T-cell (primary cell): ENCODE data around the gene AGAP9. TPM values are rescaled to one million over a fixed set of nuclear protein-coding genes. Genes with fewer than 3 reads are reported as not detected.
"Not testable (repeated sequence)": the region's sequence is repeated elsewhere in the genome, so short reads cannot be mapped to it uniquely, and the experiment has no call there.

Source experiments
- ATAC-seq, 4 experiments: fragments of 200-7000 bp in 3 of 4; fragments of 150-1000 bp in 1 of 4; cut with Tn5 transposase; replicated peaks in 1 of 4; 1 replicate in 3 of 4; 2 replicates in 1 of 4; pipeline ENCODE4 v1.10.0; 2021; ENCODE audit warnings: moderate library complexity in 3 of 4, mild to moderate bottlenecking in 2 of 4, moderate number of reproducible peaks in 1 of 4
- CTCF ChIA-PET, 2 donors: fragments of 300-600 bp; sonication (Branson Sonifier 250); formaldehyde crosslinking; loops; one replicate each; lab custom pipeline; 2022; ENCODE audit warnings: antibody characterized with exemption in 2 of 2; lab: Charles Lee
- POLR2A ChIA-PET, 2 donors: fragments of 300-600 bp; sonication (Branson Sonifier 250); formaldehyde crosslinking; loops; one replicate each; lab custom pipeline; 2022; ENCODE audit warnings: antibody characterized with exemption in 2 of 2; lab: Charles Lee
- DNase-seq, 35 experiments: peaks; one replicate each; pipeline versions ENCODE4 v3.0.0 to v3.0.0-alpha.2; 2013 to 2023
- H3K27ac ChIP-seq: one replicate; pipeline ENCODE4 v1.5.1; 2013; ENCODE audit warnings: low read length
- H3K27me3 ChIP-seq, 2 experiments: replicated peaks in 1 of 2; 1 replicate in 1 of 2; 2 replicates in 1 of 2; pipeline versions ENCODE4 v1.6.1 to v1.7.0; 2013; ENCODE audit warnings: low read length in 1 of 2, mixed read lengths in 1 of 2; ENCODE audit not compliant: control insufficient read depth in 2 of 2, insufficient read depth in 2 of 2; ENCODE audit errors: extremely low read depth in 1 of 2
- H3K36me3 ChIP-seq, 2 donors: 1 replicate in 1 of 2; 2 replicates in 1 of 2; pipeline versions ENCODE4 v1.6.1 to v1.7.0; 2013; ENCODE audit warnings: low read length in 1 of 2; ENCODE audit not compliant: control insufficient read depth in 2 of 2, insufficient read depth in 1 of 2; ENCODE audit errors: extremely low read depth in 1 of 2
- H3K4me1 ChIP-seq, 2 experiments: 1 replicate in 1 of 2; 2 replicates in 1 of 2; pipeline versions ENCODE4 v1.6.1 to v1.7.0; 2013; ENCODE audit warnings: low read length in 2 of 2, mixed read lengths in 1 of 2; ENCODE audit not compliant: insufficient read depth in 2 of 2, control insufficient read depth in 1 of 2; ENCODE audit errors: extremely low read depth in 1 of 2
- H3K4me3 ChIP-seq, 2 donors: 1 replicate in 1 of 2; 2 replicates in 1 of 2; pipeline versions ENCODE4 v1.5.1 to v1.7.0; 2013; ENCODE audit warnings: mild to moderate bottlenecking in 2 of 2, low read length in 1 of 2, moderate library complexity in 1 of 2; ENCODE audit not compliant: control insufficient read depth in 1 of 2; ENCODE audit errors: extremely low read depth in 1 of 2
- H3K9me3 ChIP-seq: 2 replicates; pipeline ENCODE4 v1.7.0; 2013
- H3K27ac Mint-ChIP-seq, 2 donors: one replicate each; pipeline ENCODE4 v1.8.0; 2020 to 2021; ENCODE audit warnings: mild to moderate bottlenecking in 2 of 2, mixed read lengths in 2 of 2
- H3K27me3 Mint-ChIP-seq, 2 donors: one replicate each; pipeline ENCODE4 v1.8.0; 2021 to 2022; ENCODE audit warnings: mixed read lengths in 2 of 2
- H3K36me3 Mint-ChIP-seq: one replicate; pipeline ENCODE4 v1.8.0; 2021; ENCODE audit warnings: mixed read lengths
- H3K4me1 Mint-ChIP-seq, 3 donors: one replicate each; pipeline ENCODE4 v1.8.0; 2020 to 2022; ENCODE audit warnings: mixed read lengths in 3 of 3, mild to moderate bottlenecking in 1 of 3
- H3K4me3 Mint-ChIP-seq, 3 donors: one replicate each; pipeline ENCODE4 v1.8.0; 2020 to 2022; ENCODE audit warnings: mild to moderate bottlenecking in 3 of 3, mixed read lengths in 3 of 3, moderate library complexity in 3 of 3
- H3K9me3 Mint-ChIP-seq, 3 donors: one replicate each; pipeline ENCODE4 v1.8.0; 2020 to 2022; ENCODE audit warnings: mixed read lengths in 3 of 3
- WGBS: methylation state at CpG from one replicate; pipeline ENCODE4 v1.1.5; 2013; ENCODE audit warnings: missing lambda C conversion rate; ENCODE audit not compliant: insufficient coverage; 5-methylcytosine and 5-hydroxymethylcytosine counted together
- total RNA-seq, 35 experiments: library from RNA in 6 of 35; stranded (reverse) in 6 of 35; fragments of 120-200 nt in 1 of 35; gene quantifications; one replicate each; pipeline versions ENCODE4 v1.2.1 to v1.2.4 and lab custom pipeline; 2013 to 2026

AGAP9 gene
- total RNA-seq, 5 donors from 2014 or later (not counting 1 experiment from before 2014, with no cell fraction given) = 7.3 to 13.1 (median 8.8) TPM

- DNase-seq, H3K9me3 Mint-ChIP-seq, POLR2A ChIA-PET, H3K27ac Mint-ChIP-seq, H3K9me3 ChIP-seq, H3K4me3 ChIP-seq, H3K36me3 ChIP-seq, H3K36me3 Mint-ChIP-seq, H3K27ac ChIP-seq, CTCF ChIA-PET, H3K4me3 Mint-ChIP-seq, ATAC-seq, H3K4me1 ChIP-seq, H3K4me1 Mint-ChIP-seq: not testable (repeated sequence)
- peaks cover 4 to 11% of the 10 kb centered on the region in 2 donors for H3K27me3 Mint-ChIP-seq
- H3K27me3 ChIP-seq = peaks cover 0 to 37% of the 10 kb centered on the region in 2 experiments
- 46% methylated on average over 6 of the region's 9 CpGs for WGBS
These were observed 67.9 kb downstream of the AGAP9 start for GRCh38 chr10:47455350-47456078.

- no peak overlapping the region for H3K27ac Mint-ChIP-seq
- POLR2A ChIA-PET = no interaction called here
- H3K4me1 Mint-ChIP-seq = no peaks in the 10 kb centered on the region
These were observed 68.7 kb downstream of the AGAP9 start for GRCh38 chr10:47454780-47455058.

GRCh38 chr10:47454008-47454779 lies 69.2 kb downstream of the AGAP9 start:
- ATAC-seq = no peak
- no peaks in the 10 kb centered on the region for H3K9me3 ChIP-seq
- H3K27me3 Mint-ChIP-seq = peaks cover 4 to 9% of the 10 kb centered on the region in 2 donors
- DNase-seq = no peak
- H3K4me1 Mint-ChIP-seq = peaks cover 0 to 2% (median under 1%) of the 10 kb centered on the region in 3 donors
- no peak overlapping the region for H3K27ac Mint-ChIP-seq
- H3K4me1 ChIP-seq = peaks cover 0 to 5% of the 10 kb centered on the region in 2 experiments
- H3K9me3 Mint-ChIP-seq = no peaks in the 10 kb centered on the region
- H3K4me3 ChIP-seq = no peak overlapping the region
- H3K27ac ChIP-seq = no peak overlapping the region
- whole genome bisulfite sequencing = 80% methylated on average over 4 of the region's 10 CpGs
- no peaks in the 10 kb centered on the region for H3K36me3 ChIP-seq
- POLR2A ChIA-PET = no interaction called here
- no peaks in the 10 kb centered on the region for H3K36me3 Mint-ChIP-seq
- CTCF ChIA-PET = no interaction called here
- no peak overlapping the region for H3K4me3 Mint-ChIP-seq
- peaks cover 0 to 44% of the 10 kb centered on the region in 2 experiments for H3K27me3 ChIP-seq

More at GRCh38 chr10:47454780-47455058, 68.7 kb downstream of the AGAP9 start:
- H3K36me3 ChIP-seq = no peaks in the 10 kb centered on the region
- H3K27me3 ChIP-seq = peaks cover 0 to 42% of the 10 kb centered on the region in 2 experiments
- CTCF ChIA-PET = no interaction called here
- Mint-ChIP-seq H3K9me3 (no peaks in the 10 kb centered on the region), H3K36me3 (no peaks in the 10 kb centered on the region), H3K4me3 (no peak overlapping the region), H3K27me3 (peaks cover 4 to 11% of the 10 kb centered on the region in 2 donors)
- H3K4me1 ChIP-seq = no peaks in the 10 kb centered on the region
- DNase-seq = no peak
- ATAC-seq = no peak
- no peak overlapping the region for H3K4me3 ChIP-seq
- 61% methylated on average over 2 of the region's 3 CpGs for whole genome bisulfite sequencing
- H3K27ac ChIP-seq = no peak overlapping the region
- H3K9me3 ChIP-seq = no peaks in the 10 kb centered on the region

GRCh38 chr10:47453141-47454007 lies 70.1 kb downstream of the AGAP9 start:
- peaks cover 4 to 9% of the 10 kb centered on the region in 2 donors for H3K27me3 Mint-ChIP-seq
- H3K27me3 ChIP-seq = peaks cover 0 to 47% of the 10 kb centered on the region in 2 experiments
- H3K36me3 Mint-ChIP-seq = no peaks in the 10 kb centered on the region
- H3K9me3 Mint-ChIP-seq = no peaks in the 10 kb centered on the region
- H3K4me1 ChIP-seq = peaks cover 3 to 7% of the 10 kb centered on the region in 2 experiments
- ATAC-seq = no peak
- peaks cover 6 to 9% (median 9%) of the 10 kb centered on the region in 3 donors for H3K4me1 Mint-ChIP-seq
- 100% methylated on average over 1 of the region's 7 CpGs for WGBS
- H3K36me3 ChIP-seq = no peaks in the 10 kb centered on the region
- H3K4me3 ChIP-seq = no peak overlapping the region
- no peak for DNase-seq
- H3K9me3 ChIP-seq = no peaks in the 10 kb centered on the region
- no peak overlapping the region for H3K27ac ChIP-seq
- no peak overlapping the region for H3K27ac Mint-ChIP-seq
- ChIA-PET CTCF (no interaction called here), POLR2A (no interaction called here)
- no peak overlapping the region for H3K4me3 Mint-ChIP-seq

DNA sequence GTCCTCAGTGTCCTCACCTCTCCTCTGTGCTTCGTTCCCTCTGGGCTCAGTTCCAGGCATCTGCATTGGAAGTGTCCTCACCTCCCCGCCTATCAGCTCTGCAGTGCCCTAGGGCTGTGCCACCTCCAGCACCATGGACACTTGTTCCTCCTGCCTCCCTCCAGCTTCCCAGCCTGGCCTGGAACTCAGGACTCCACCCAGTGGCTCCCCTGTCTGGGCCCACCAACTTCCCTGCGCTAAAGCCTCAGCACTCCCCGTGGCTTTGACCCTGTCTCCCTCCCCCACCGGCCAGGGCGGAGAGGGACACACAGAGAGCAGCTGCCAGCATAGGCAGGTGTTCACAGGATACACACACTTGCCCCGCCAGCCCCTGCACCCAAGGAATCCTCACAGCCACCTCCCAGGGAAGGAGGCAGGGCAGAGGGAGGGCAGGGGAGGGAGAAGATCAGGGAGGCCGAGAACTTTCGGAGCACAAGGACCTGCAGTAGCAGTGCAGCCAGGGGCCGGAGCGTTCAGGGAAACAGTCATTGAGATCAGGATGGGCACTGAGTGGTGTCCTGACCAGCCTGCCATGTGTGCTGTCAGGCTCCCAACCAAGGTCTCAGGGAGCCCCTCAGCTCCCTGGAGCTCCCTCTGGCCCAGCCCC lies 70.8 kb downstream of the AGAP9 start:
- WGBS = 78% methylated on average over 7 of the region's 11 CpGs
- H3K9me3 ChIP-seq = no peaks in the 10 kb centered on the region
- Mint-ChIP-seq H3K27me3 (peaks cover 4 to 12% of the 10 kb centered on the region in 2 donors), H3K27ac (no peak overlapping the region), H3K4me1 (peaks cover 8 to 16% (median 9%) of the 10 kb centered on the region in 3 donors), H3K36me3 (no peaks in the 10 kb centered on the region), H3K9me3 (no peaks in the 10 kb centered on the region), H3K4me3 (no peak overlapping the region)
- ChIA-PET POLR2A (interaction anchor here in 1 of 2 donors (0.7 kb wide), 1 partner anchor 28 kb away, joined by 3 read pairs; no protein-coding TSS in a partner anchor), CTCF (no interaction called here)
- ATAC-seq (no peak), DNase-seq (no peak)
- H3K27ac ChIP-seq = no peak overlapping the region
- no peaks in the 10 kb centered on the region for H3K36me3 ChIP-seq
- H3K4me3 ChIP-seq = no peak overlapping the region
- peaks cover 0 to 52% of the 10 kb centered on the region in 2 experiments for H3K27me3 ChIP-seq
- H3K4me1 ChIP-seq = peaks cover 7 to 10% of the 10 kb centered on the region in 2 experiments
